GM18505 (cell line): ENCODE measurements around the gene LYG1.

ENCODE experiments used
- ATAC-seq: cut with Tn5 transposase; IDR thresholded peaks from one replicate; pipeline ENCODE4 v1.9.1; 2021; ENCODE audit not compliant: unreplicated experiment
- POLR2A ChIP-seq: IDR thresholded peaks from 4 replicates; pipeline ENCODE4 v1.6.1; 2011; ENCODE audit warnings: borderline replicate concordance; ENCODE audit not compliant: insufficient read depth, insufficient read length; ENCODE audit errors: extremely low read depth

The LYG1 gene

DNA sequence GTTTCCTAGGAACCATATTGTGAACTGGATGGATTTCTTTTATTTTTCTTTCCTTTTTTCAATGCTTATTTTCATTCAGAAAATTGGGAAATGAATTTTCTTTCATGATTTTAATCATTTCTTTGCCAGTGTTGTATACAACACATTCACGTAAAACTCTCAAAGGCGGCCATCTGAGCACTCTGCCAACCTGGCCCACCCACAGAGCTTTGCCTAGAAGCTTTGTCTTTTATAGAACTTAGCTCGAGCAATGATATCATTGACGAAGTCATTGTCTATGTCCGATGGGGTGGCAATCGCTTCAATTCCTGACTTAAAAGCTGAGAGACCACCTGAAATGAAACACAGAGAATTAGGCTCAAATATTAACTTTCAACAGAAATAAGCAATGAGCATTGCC is 58.8 kb downstream of the LYG1 start:
- TF ChIP-seq POLR2A = no peak
- no peak for ATAC-seq

DNA sequence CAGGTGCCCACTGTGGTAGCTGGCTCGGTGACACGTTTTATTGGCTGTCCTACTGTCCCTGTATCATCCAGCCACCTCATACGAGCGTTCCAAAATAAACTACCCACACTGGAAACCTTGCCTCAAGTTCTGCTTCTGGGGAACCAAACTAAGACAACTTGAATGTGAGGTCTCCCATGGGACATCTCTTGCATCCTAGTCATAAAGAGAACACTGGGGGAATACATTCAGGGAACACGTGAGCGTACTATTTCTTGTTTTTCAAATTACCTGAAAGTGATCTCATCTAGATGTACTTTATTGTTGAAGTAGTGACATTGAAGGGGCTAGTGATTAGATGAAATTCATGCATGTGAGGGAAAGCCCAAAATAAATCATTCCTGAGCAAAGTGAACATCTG is 60.6 kb downstream of the LYG1 start:
- ATAC-seq = no peak
- no peak for TF ChIP-seq POLR2A

DNA sequence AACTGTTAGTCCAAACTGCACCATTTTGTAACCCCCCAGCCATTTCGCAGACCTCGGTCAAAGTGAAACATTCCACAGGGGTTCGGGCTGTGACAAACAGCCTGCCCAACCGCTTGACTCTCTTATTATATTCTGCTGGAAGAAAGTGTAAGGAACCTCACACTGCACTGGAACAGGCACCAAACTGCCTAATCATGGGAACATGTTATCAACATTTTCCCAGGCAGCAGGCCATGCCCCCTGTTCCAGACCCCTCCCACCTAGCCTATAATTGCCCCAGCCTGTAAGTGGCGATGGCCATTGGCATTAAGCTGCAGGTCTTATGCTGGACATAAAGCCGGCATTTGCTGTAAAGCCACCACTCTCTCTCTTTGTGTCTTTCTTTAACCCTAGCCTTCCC is 62.4 kb downstream of the LYG1 start:
- TF ChIP-seq POLR2A = no peak
- ATAC-seq = no peak
